ENCODE measurements around the gene MIAT. TPM values are rescaled to one million over a fixed set of nuclear protein-coding genes. Genes with fewer than 3 reads are reported as not detected.

MIAT gene
- total and polyA plus RNA-seq, 9 of the 15 experiments (the other 6 are each of a cell fraction or from before 2014, with no cell fraction given), result 0.03 to 0.93 (median 0.34) TPM

DNA sequence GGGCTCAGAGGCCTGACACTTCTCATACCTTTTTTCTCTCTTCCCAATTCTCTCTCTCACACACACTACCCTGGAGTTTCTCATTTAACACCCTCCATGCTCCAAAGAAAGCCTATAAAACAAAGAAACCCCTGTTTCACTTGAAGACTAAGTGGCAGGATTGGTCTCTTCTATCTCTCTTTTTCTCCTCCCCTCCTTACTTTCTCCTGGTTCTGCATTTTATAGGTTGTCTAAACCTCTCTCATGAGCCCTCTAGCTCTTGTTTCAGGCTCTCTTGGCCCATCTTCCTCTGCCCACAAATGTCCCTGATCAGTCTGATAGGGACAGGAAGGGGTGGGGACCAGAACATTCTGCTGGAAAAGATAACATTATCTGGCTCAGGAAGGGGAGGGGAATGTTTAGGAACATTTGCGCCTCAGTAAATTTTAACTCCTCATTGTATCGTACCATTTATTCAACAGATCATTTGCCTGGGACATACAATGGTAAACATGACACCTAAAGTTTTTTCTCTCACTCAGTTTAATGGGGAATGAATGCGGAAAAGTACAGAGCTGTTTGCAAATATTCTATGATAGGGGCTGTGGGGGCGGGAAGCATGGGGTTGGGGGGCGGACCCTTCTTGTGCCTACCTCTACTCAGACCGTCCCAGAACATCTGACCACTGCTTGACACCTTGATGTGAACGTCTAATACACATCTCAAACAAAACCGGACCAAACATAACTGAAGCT, 24.8 kb upstream of the MIAT start (continued):
- TF ChIP-seq, protein P1, sequence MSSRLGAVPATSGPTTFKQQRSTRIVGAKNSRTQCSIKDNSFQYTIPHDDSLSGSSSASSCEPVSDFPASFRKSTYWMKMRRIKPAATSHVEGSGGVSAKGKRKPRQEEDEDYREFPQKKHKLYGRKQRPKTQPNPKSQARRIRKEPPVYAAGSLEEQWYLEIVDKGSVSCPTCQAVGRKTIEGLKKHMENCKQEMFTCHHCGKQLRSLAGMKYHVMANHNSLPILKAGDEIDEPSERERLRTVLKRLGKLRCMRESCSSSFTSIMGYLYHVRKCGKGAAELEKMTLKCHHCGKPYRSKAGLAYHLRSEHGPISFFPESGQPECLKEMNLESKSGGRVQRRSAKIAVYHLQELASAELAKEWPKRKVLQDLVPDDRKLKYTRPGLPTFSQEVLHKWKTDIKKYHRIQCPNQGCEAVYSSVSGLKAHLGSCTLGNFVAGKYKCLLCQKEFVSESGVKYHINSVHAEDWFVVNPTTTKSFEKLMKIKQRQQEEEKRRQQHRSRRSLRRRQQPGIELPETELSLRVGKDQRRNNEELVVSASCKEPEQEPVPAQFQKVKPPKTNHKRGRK (tag; IDR thresholded peaks at IDR 0.05), result no peak
- TF ChIP-seq ATF1 (CRISPR knock-in tag; IDR thresholded peaks at IDR 0.05) (no peak), ATF1 (tag; IDR thresholded peaks at IDR 0.05) (no peak), EGR1 (conservative IDR thresholded peaks at IDR 0.05) (peak; percentile 71), BCL6 (CRISPR knock-in tag; IDR thresholded peaks at IDR 0.05) (no peak), DMBX1 (CRISPR knock-in tag; IDR thresholded peaks at IDR 0.05; ENCODE audit: borderline replicate concordance) (no peak; the same call in 1 of the 2 replicates), GATAD2A (IDR thresholded peaks at IDR 0.05) (no peak), NFYB (IDR thresholded peaks at IDR 0.05; ENCODE audit: extremely low read depth, insufficient read length) (no peak), ELF2 (CRISPR knock-in tag; IDR thresholded peaks at IDR 0.05) (no peak), POLR2A (conservative IDR thresholded peaks at IDR 0.05) (peak; percentile 69), SP2 (IDR thresholded peaks at IDR 0.05; ENCODE audit: extremely low read depth, low read depth, low read length, poor library complexity, severe bottlenecking) (no peak), ZKSCAN8 (CRISPR knock-in tag; IDR thresholded peaks at IDR 0.05) (no peak), GTF2E2 (tag; IDR thresholded peaks at IDR 0.05) (no peak), SMAD3 (CRISPR knock-in tag; conservative IDR thresholded peaks at IDR 0.05) (0 out of 2 replicates have a peak, but pooled peaks have one; percentile 47), SRSF3 (IDR thresholded peaks at IDR 0.05; ENCODE audit: insufficient read depth, low read length) (no peak), ETV5 (CRISPR knock-in tag; IDR thresholded peaks at IDR 0.05; ENCODE audit: low read depth) (peak; percentile 90), MTA3 (IDR thresholded peaks at IDR 0.05; ENCODE audit: borderline replicate concordance) (peak; percentile 94), ZNF274 (IDR thresholded peaks at IDR 0.05; ENCODE audit: borderline replicate concordance, low read depth, low read length) (no peak), ZNF41 (CRISPR knock-in tag; conservative IDR thresholded peaks at IDR 0.05) (no peak), TAF15 (IDR thresholded peaks at IDR 0.05; ENCODE audit: low read depth, low read length) (no peak)
- TF ChIP-seq, protein P2, sequence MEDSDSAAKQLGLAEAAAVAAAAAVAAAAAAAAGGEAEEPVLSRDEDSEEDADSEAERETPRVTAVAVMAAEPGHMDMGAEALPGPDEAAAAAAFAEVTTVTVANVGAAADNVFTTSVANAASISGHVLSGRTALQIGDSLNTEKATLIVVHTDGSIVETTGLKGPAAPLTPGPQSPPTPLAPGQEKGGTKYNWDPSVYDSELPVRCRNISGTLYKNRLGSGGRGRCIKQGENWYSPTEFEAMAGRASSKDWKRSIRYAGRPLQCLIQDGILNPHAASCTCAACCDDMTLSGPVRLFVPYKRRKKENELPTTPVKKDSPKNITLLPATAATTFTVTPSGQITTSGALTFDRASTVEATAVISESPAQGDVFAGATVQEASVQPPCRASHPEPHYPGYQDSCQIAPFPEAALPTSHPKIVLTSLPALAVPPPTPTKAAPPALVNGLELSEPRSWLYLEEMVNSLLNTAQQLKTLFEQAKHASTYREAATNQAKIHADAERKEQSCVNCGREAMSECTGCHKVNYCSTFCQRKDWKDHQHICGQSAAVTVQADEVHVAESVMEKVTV (CRISPR knock-in tag; IDR thresholded peaks at IDR 0.05), result no peak
- TF ChIP-seq, protein P3, sequence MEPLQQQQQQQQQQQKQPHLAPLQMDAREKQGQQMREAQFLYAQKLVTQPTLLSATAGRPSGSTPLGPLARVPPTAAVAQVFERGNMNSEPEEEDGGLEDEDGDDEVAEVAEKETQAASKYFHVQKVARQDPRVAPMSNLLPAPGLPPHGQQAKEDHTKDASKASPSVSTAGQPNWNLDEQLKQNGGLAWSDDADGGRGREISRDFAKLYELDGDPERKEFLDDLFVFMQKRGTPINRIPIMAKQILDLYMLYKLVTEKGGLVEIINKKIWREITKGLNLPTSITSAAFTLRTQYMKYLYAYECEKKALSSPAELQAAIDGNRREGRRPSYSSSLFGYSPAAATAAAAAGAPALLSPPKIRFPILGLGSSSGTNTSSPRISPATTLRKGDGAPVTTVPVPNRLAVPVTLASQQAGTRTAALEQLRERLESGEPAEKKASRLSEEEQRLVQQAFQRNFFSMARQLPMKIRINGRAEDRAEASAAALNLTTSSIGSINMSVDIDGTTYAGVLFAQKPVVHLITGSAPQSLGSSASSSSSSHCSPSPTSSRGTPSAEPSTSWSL (CRISPR knock-in tag; IDR thresholded peaks at IDR 0.05; ENCODE audit: borderline replicate concordance), result no peak
- TF ChIP-seq, protein P4, sequence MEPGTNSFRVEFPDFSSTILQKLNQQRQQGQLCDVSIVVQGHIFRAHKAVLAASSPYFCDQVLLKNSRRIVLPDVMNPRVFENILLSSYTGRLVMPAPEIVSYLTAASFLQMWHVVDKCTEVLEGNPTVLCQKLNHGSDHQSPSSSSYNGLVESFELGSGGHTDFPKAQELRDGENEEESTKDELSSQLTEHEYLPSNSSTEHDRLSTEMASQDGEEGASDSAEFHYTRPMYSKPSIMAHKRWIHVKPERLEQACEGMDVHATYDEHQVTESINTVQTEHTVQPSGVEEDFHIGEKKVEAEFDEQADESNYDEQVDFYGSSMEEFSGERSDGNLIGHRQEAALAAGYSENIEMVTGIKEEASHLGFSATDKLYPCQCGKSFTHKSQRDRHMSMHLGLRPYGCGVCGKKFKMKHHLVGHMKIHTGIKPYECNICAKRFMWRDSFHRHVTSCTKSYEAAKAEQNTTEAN (CRISPR knock-in tag; IDR thresholded peaks at IDR 0.05), result no peak
